ENCODE measurements around the gene NACC1.

NACC1 gene

DNA sequence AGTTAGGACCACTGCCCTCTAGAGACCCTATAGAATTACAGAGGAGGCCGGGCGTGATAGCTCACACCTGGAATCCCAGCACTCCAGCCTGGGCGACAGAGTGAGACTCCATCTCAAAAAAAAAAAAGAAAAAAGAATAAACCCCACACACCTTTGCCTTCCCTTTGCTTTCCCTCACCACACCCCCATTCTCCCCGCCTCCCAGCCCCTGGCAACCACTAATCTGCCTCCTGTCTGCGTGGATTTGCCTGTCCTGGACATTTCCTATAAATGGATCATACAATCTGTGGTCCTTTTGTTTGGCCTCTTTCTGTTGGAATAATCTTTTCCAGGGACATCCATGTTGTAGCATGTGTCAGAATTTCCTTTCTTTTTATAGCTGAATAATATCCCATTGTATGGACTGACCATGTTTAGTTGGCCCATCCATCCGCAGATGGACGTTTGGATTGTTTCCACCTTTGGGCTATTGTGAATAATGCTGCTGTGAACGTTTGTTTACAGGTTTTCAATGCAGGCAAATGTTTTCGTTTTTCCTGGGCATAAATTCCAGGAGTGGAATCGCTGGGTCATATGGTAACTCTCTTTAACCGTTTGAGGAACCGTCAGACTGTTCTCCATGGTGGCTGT is 15.3 kb downstream of the NACC1 start:
- H3K4me3 ChIP-seq: no peak overlapping the region
- peak overlapping the region in 9 of 21 experiments; percentile 1 to 66 (median 40) for H3K27ac ChIP-seq

DNA sequence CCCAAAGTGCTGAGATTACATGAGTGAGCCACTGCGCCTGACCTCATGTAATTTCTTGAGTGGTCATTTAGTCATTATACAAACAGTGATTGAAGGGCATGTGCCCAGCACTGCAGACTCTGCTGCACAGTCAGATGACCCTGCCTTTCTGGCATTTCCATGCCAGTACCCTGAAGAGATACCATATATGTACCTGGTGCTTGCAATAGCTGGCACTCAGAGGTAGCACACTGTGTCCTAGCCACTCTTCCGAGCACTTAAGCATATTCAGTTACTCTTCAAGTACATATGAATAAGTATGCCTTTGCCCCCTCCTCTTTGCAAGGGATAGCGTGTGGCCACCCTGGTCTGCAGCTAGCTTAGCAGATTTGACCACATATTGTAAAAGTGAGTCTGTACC is 16.6 kb downstream of the NACC1 start:
- Histone ChIP-seq H3K4me3 (no peak overlapping the region), H3K27ac (no peak overlapping the region)

DNA sequence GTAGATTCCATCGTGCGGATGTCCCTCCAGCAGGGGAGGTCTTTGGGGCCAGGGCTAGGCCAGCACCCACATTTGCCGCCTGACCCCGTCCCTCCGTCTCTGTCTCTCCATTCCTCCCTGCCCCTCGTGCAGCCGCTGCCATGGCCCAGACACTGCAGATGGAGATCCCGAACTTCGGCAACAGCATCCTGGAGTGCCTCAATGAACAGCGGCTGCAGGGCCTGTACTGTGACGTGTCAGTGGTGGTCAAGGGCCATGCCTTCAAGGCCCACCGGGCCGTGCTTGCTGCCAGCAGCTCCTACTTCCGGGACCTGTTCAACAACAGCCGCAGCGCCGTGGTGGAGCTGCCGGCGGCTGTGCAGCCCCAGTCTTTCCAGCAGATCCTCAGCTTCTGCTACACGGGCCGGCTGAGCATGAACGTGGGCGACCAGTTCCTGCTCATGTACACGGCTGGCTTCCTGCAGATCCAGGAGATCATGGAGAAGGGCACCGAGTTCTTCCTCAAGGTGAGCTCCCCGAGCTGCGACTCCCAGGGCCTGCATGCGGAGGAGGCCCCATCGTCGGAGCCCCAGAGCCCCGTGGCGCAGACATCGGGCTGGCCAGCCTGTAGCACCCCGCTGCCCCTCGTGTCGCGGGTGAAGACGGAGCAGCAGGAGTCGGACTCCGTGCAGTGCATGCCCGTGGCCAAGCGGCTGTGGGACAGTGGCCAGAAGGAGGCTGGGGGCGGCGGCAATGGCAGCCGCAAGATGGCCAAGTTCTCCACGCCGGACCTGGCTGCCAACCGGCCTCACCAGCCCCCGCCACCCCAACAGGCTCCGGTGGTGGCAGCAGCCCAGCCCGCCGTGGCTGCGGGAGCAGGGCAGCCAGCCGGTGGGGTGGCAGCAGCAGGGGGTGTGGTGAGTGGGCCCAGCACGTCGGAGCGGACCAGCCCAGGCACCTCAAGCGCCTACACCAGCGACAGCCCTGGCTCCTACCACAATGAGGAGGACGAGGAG is 17.3 kb downstream of the NACC1 start:
- no peak overlapping the region for H3K27ac ChIP-seq
- H3K4me3 ChIP-seq: no peak overlapping the region

DNA sequence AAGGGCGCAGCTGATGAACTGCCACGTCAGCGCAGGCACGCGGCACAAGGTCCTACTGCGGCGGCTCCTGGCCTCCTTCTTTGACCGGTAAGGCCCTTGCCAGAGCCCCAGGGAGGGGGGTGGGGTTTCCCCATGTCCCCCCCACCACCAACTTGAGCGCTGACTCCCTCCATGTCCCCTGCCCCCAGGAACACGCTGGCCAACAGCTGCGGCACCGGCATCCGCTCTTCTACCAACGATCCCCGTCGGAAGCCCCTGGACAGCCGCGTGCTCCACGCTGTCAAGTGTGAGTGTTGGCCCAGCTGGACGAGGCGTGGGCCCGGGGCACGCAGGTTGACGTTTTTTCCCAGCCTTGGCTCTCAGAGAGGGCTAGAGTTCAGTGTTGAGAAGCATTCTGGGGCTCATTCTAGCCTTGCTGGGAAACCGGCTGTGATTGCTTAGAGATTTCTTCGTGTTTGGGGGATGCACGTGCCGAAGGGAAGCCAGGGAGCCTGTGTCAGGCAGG is 19.3 kb downstream of the NACC1 start:
- Histone ChIP-seq H3K27ac (no peak overlapping the region), H3K4me3 (no peak overlapping the region)

DNA sequence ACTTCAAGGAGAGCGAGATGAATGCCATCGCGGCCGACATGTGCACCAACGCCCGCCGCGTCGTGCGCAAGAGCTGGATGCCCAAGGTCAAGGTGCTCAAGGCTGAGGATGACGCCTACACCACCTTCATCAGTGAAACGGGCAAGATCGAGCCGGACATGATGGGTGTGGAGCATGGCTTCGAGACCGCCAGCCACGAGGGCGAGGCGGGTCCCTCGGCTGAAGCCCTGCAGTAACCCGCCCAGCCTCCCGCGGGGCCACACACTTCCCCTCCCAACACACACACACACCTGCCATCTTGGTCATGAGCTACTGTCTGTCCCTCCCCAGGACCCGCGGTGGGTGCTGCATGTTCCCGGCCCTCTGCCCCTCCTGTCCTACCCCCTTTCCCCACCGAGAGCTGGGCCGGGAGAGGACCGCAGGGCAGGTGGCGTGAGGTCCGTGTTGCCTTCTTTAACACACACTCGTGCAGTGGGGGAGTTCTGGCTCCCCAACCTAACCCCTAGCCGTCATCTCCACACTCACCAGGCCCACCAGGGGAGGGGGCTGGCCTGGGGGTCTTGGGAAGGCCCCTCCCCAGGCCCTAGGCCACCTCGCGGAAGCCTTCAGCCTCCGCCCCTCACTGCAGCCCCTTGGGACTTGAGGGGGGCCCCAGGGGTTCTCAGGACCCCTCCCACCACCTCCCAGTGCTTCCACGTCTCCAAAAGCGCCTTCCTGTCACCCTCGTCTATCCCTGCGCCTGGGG is 20.3 kb downstream of the NACC1 start:
- no peak overlapping the region for H3K4me3 ChIP-seq
- H3K27ac ChIP-seq: no peak overlapping the region

DNA sequence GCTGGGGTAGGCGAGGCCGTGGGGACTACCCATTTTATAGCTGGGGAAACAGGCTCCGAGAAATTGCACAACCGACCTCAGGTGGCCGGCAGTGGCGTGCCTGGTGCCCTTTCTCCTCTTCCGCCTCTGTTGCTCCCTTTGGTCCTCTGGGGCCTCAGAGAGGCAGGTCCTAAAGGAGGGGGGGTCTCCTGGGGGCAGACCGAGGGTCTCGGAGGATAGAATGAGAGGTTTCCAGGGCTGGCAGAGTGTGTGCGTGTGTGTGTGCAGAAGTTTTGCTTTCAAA is 20.8 kb downstream of the NACC1 start:
- Histone ChIP-seq H3K4me3 (no peak overlapping the region), H3K27ac (peak overlapping the region in 1 of 21 experiments; percentile 3)

DNA sequence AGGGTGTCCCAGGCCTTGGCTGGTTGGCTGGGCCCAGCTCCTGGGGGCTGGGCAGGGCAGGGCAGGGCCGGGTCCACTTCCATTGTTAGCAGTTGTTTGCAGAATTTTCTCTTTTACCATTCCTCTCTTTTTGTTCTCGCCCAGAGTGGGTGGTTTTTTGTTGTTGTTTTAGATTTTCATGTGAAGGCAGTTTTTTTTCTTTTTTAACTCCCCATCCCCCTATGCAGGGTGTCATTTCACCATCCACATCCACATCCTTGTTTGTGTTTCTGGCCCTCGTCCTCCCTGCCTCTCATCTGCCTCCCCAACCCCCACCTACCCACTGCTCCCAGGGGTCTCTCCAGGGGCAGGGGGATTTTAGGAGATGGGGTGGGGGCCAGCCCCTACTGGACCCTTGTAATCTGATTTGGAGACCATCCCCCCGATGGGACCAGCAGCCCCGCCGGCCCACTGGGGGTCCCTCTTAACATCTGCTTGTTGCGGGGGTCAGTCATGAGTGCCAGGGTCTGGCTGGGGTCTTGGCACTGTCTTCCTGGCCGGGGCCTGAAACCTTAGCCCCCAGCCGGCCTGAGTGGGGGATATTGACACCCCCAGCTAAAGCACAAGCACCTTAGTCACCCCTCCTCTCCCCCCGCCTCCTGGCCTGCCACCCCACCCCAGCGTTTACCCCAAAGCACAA is 21.7 kb downstream of the NACC1 start:
- Histone ChIP-seq H3K4me3 (no peak overlapping the region), H3K27ac (peak overlapping the region in 2 of 21 experiments; percentile 12 to 24)

DNA sequence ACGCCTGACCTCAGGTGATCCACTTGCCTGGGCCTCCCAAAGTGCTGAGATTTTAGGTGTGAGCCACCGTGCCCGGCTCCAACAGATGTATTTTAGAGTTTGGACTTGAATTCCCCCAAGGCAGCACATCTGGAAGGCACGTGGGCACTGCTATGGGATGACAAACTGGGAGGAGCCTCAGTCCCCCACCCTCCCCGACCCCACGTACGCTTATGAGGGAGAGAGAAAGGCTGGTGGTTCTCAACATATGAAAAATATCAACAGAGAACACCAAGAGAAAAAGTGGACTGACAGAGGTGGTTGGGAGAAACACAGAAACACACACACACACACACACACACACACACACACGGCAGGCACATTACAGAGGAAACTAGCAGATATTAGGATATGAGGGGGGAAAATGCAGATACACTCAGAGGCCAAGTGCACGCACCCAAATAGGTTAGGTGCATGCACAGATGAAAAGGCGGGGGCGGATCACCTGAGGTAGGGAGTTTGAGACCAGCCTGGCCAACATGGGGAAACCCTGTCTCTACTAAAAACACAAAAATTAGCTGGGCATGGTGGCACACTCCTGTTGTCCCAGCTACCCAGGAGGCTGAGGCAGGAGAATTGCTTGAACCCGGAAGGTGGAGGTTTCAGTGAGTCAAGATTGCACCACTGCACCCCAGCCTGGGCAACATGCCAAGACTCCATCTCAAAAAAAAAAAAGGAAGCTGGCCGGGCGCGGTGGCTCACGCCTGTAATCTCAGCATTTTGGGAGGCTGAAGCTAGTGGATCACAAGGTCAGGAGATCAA is 28.9 kb downstream of the NACC1 start:
- Histone ChIP-seq H3K27ac (no peak overlapping the region), H3K4me3 (no peak overlapping the region)

DNA sequence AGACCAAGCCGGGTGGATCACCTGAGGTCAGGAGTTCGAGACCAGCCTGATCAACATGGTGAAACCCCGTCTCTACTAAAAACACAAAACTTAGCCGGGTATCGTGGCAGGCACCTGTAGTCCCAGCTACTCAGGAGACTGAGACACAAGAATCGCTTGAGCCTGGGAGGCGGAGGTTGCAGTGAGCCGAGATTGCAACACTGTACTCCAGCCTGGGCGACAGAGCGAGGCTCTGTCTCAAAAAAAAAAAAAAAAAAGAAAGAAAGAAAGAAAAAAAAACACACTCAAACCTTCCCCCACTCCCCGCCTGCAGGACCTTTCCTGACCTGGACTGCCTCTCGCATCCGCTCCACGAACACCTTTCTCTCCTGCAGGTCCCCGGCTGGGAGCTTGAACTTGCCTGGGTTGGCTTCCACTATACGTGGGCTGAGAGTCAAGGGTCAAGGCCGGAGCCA is 31.1 kb downstream of the NACC1 start:
- peak overlapping the region; percentile 84 to 95 (median 93) for H3K4me3 ChIP-seq
- H3K27ac ChIP-seq: peak overlapping the region in 19 of 21 experiments; percentile 7 to 100 (median 98)

DNA sequence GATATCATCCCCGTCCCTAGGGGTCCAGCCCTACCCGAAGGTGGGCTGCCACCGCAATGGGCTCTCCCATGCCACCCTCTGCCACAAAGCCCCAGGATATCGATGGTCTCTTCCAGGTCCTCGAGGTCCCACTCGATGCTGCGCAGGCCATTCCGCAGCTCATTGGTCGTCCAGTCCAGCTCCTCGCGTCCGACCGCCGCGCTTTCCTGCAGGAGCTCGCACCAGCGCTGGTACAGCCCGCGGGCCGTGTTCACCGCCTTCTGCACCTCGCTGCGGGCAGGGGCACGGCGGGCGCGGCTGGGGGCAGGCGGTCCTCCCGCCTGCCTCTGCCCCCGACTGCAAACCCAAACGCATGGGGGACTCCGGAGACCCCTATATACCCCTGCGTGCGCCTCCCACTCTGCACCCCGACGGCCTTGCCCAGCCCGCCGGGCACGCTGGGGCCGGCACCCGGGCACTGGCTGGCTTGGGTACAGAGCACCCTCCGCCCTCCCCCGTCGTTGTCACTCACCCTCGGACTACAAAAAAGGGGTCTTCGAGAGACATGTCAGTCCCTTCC is 31.6 kb downstream of the NACC1 start:
- H3K4me3 ChIP-seq: peak overlapping the region; percentile 84 to 95 (median 93)
- H3K27ac ChIP-seq: peak overlapping the region; percentile 33 to 100 (median 98)

DNA sequence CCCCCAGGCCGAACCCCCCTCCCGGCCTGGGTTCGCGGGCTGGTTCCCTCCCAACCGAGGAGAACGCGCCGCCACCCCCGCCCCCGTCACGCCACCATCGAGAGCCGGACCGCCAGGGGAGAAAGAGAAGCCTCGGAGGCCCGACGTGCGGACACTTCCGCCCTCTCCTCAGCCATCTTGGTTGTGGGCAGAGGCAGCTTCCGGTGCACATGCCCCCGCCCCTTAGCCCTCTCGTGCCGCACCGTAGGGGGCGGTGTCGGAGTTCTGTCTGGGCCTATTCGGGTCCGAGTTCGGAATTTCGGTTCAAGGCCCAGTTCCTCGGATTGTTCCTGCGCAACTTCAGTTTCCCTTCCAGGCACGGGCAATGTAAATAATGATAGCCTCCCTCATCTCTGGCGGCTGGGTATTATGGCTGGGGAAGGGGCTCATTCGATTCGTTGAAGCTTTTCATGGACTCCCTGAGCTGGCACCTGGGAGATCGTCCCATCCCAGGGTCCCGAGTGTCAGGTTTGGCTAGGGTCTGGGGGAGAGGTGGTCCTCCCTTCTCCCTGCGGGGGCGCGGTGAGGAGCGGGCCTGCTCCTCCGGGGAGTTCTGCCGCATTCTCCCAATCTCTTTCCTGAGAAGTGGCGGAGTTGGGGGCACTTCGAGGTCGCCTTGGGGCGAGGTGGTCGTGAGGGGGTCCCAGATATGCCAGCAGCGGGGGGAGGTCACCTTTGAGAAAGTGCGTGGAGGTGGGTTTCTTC is 32.3 kb downstream of the NACC1 start, which contains the start of the genes IER2 and STX10:
Gene IER2 (plus strand): TSS at position 225 of the 744 bp plus-strand sequence. CDS start 2,776 bp downstream, outside the sequence.
Gene STX10 (minus strand): TSS at position 189 of the 744 bp plus-strand sequence. CDS start 202 bp downstream, outside the sequence.
- peak within 1 kb of the TSS; percentile 95 to 100 (median 98) for H3K27ac ChIP-seq
- peak within 1 kb of the TSS; percentile 84 to 95 (median 93) for H3K4me3 ChIP-seq

DNA sequence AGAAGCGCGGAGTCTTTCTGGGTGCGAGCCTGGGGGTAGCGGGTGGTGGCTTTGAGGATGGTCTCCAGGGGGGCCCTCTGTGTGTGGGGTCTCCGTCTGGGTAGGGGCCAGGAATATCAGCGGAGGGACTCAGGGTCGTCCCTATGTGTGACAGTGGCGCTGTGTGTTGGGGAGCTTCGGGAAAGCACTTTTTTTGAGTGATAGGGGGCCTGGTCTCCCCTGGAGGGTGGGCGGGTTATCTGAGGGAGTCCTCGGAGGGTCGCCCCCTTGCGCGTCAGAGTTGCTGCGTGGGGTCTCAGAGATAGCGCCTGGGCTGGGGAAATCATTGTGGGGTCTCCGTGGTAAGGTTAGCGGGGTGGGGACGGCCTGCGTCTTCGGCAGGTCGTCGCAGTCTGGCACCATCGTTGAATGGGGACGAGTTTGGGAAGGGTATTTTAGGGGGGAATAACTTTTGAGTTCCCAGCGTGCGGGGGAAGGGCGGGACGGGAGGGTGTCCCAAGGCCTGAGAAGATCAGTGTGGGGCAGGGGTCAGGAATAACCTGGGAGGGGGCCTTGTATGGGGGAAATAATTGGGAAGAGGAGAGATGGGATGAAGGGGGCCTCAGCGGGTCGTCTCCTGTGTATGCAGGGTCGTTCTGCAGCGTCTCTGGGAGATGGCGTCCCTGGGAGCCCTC is 33.0 kb downstream of the NACC1 start:
- Histone ChIP-seq H3K4me3 (peak overlapping the region; percentile 84 to 95 (median 93)), H3K27ac (peak overlapping the region; percentile 95 to 100 (median 98))

DNA sequence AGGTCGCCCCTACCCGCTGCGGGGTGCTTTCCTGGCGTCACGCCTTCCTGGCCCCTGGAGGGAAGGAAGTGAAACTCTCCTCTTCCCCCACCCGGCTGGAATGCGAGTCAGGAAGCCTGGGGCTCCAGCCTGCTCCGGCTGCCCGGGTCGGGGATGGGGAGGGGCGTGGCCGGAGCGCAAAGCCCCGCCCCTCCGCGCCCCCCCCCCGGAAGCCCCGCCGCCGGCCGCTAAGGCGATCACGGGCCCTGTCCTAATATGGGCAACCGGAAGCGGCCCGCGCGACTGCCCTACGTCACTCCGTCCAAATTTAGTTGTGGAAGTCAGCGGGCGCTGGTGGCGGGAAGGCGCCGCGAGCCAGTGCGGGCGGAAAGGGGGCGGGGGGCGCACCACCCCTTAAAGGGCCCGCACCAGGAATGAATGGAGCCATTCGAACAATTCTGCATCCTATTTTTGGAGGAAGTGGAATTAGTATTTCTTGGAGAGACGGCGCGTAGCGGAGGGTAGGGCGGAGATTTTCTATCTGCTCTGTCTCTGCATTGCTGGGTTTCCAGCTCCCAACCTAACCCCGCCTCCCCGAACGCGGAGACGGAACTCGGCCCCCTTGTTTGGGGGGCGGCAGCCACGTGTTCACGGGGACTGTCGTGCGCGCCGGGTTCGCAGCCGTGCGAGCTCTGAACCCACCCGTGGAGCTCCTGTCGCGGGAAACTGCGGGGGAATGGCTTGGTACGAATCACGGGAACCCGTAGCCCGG is 33.7 kb downstream of the NACC1 start:
- Histone ChIP-seq H3K27ac (peak overlapping the region; percentile 95 to 100 (median 98)), H3K4me3 (peak overlapping the region; percentile 84 to 95 (median 93))

DNA sequence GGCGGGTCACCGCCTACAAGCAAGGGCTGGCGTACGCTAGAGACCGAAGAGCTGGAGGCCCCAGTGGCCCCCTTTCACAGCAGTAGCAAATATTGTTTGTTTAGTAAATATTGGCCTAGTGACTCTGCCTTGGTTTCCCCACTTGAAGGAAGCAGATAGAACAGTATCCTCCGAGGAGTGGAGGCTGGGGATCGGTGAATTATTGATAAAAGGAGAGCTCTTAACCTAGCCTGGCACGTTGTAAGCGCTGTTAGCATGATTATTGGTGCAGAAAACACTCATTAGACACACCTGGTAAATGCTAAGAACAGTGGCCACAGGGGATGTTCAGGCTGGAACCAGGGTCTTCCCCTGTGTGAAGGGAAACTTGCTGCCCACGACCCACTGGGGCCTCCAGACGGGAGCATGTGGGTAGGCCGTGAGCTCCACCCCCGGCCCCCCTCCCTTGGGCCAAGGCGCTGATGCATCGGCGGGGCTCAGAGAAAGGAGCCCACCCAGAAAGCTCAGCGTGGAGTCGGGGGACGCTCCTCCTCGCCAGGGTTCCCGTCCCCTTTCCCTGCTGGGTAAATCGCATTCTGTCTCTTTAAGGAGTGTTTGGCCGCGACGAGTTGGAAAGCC is 34.4 kb downstream of the NACC1 start:
- peak overlapping the region; percentile 48 to 100 (median 98) for H3K27ac ChIP-seq
- peak overlapping the region; percentile 84 to 95 (median 93) for H3K4me3 ChIP-seq

DNA sequence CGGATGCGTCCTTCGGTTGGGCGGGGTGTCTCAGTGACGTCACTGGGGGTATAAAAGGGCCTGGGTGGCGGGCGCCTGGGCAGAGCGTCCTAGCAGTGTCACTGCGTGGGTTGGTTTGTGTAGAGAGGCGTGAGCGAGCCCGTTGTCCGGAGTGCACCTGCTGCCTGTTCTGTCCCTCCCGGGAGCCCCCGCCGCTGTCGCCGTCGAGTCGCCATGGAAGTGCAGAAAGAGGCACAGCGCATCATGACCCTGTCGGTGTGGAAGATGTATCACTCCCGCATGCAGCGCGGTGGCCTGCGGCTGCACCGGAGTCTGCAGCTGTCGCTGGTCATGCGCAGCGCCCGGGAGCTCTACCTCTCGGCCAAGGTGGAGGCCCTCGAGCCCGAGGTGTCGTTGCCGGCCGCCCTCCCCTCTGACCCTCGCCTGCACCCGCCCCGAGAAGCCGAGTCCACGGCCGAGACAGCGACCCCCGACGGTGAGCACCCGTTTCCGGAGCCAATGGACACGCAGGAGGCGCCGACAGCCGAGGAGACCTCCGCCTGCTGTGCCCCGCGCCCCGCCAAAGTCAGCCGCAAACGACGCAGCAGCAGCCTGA is 35.0 kb downstream of the NACC1 start:
- peak overlapping the region; percentile 84 to 95 (median 93) for H3K4me3 ChIP-seq
- H3K27ac ChIP-seq: peak overlapping the region; percentile 78 to 100 (median 98)
